ENCODE measurements around the gene CPXM2. TPM values are rescaled to one million over a fixed set of nuclear protein-coding genes. Genes with fewer than 3 reads are reported as not detected.

The CPXM2 gene
- total RNA-seq, 2 experiments from 2014 or later: not detected

DNA sequence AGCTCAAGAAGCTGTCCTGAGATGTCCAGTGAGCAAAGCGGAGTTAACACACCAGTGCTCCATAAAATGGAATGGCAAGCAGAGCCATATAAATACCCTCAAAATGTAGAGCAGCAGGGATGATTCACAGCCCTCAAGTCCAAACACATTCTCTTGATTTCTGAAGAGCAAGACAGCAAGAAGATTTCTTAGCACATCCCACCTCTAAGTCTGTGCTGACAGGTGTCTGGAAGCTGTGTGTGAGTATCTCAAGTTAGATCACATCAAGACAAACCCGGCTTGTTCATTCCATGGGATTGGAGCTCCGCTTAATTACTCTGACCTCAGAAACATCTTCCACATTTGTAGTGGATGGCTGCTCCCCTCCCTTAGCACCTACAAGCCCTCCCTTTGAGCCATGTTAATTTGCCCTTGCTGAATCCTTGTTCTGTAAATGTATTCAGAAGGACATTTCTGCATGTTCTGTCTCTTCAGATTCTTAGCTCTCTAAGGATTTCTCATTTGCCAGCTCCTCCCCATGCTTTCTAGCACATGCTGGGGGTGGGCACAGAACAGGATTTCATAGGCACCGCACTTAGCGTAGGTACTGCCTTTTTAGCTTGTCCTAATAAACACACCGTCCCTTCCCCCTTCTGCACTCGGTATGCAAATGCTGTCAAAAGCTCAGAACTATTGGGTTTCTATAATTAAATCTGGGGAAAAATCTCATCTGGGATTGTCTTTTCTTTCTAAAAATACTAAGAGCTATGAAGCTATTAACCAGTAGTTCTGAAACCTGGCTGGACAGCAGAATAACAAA is 112.7 kb downstream of the CPXM2 start:
- intact Hi-C loops (cut with micrococcal nuclease; ENCODE audit: unreplicated experiment): no loop called here
- DNase-seq (ENCODE audit: low spot score): no peak
- no peaks in the 10 kb centered on the region for H3K9me2 ChIP-seq (ENCODE audit: insufficient read depth, low read length)
- ChIA-PET POLR2A (no interaction called here), CTCF (ENCODE audit: unreplicated experiment) (interaction anchor here (0.6 kb wide), 1 partner anchor 128 kb away, joined by 3 read pairs; no protein-coding TSS in a partner anchor)
- H3K27ac ChIP-seq (ENCODE audit: low read depth, low read length, poor library complexity, severe bottlenecking): no peak overlapping the region
- no peak overlapping the region for H3K4me3 ChIP-seq (ENCODE audit: low read depth, low read length, poor library complexity, severe bottlenecking)
- H4K20me1 ChIP-seq (ENCODE audit: insufficient read depth, low read length): no peaks in the 10 kb centered on the region
- no TSS peak for BruUV-seq (replicated peaks)
- H2AFZ ChIP-seq (ENCODE audit: low read length): no peak overlapping the region
- H3K79me2 ChIP-seq (ENCODE audit: insufficient read depth, low read depth, low read length): no peaks in the 10 kb centered on the region
- H3K9me3 ChIP-seq (ENCODE audit: low read length): no peaks in the 10 kb centered on the region
- no peak for TF ChIP-seq EZH2phosphoT487 (IDR thresholded peaks at IDR 0.05; ENCODE audit: borderline replicate concordance, low read depth, low read length)
- TF ChIP-seq, protein P1, sequence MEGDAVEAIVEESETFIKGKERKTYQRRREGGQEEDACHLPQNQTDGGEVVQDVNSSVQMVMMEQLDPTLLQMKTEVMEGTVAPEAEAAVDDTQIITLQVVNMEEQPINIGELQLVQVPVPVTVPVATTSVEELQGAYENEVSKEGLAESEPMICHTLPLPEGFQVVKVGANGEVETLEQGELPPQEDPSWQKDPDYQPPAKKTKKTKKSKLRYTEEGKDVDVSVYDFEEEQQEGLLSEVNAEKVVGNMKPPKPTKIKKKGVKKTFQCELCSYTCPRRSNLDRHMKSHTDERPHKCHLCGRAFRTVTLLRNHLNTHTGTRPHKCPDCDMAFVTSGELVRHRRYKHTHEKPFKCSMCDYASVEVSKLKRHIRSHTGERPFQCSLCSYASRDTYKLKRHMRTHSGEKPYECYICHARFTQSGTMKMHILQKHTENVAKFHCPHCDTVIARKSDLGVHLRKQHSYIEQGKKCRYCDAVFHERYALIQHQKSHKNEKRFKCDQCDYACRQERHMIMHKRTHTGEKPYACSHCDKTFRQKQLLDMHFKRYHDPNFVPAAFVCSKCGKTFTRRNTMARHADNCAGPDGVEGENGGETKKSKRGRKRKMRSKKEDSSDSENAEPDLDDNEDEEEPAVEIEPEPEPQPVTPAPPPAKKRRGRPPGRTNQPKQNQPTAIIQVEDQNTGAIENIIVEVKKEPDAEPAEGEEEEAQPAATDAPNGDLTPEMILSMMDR (conservative IDR thresholded peaks at IDR 0.05; ENCODE audit: low read length): no peak
- H3K36me3 ChIP-seq (ENCODE audit: insufficient read depth, low read length): no peaks in the 10 kb centered on the region
- no peaks in the 10 kb centered on the region for H3K4me1 ChIP-seq (ENCODE audit: insufficient read depth, low read length, poor library complexity, severe bottlenecking)
- H3K4me2 ChIP-seq (ENCODE audit: low read length): no peak overlapping the region

DNA sequence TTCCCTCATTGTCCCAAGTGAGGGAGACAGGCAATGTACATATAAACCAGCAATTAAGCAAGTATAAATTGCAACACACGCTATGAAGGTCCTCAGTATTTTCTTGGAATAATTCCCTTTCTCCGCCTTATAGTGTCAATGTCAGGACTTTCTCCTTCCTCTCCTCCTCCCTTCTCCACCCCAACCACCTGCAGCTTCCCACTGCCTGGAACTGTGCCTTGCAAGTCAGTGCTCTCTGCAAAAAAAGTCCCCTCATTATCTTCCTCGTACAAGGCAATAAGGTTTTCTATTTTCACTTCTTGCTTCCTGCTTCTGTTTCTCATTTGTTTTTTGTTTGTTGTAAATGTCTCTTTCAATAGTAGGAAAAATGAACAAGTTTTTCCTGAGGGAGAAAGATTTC is 113.7 kb downstream of the CPXM2 start:
- ChIA-PET CTCF (ENCODE audit: unreplicated experiment) (no interaction called here), POLR2A (no interaction called here)
- TF ChIP-seq EZH2phosphoT487 (IDR thresholded peaks at IDR 0.05; ENCODE audit: borderline replicate concordance, low read depth, low read length): no peak
- TF ChIP-seq, protein P1 (conservative IDR thresholded peaks at IDR 0.05; ENCODE audit: low read length): no peak
- no TSS peak for BruUV-seq (replicated peaks)
- no peak overlapping the region for H3K4me3 ChIP-seq (ENCODE audit: low read depth, low read length, poor library complexity, severe bottlenecking)
- no peaks in the 10 kb centered on the region for H3K9me2 ChIP-seq (ENCODE audit: insufficient read depth, low read length)
- DNase-seq (ENCODE audit: low spot score): no peak
- H3K4me2 ChIP-seq (ENCODE audit: low read length): no peak overlapping the region
- H2AFZ ChIP-seq (ENCODE audit: low read length): no peak overlapping the region
- intact Hi-C loops (cut with micrococcal nuclease; ENCODE audit: unreplicated experiment): no loop called here
- H3K4me1 ChIP-seq (ENCODE audit: insufficient read depth, low read length, poor library complexity, severe bottlenecking): no peaks in the 10 kb centered on the region
- no peaks in the 10 kb centered on the region for H3K9me3 ChIP-seq (ENCODE audit: low read length)
- no peak overlapping the region for H3K27ac ChIP-seq (ENCODE audit: low read depth, low read length, poor library complexity, severe bottlenecking)
- no peaks in the 10 kb centered on the region for H4K20me1 ChIP-seq (ENCODE audit: insufficient read depth, low read length)
- H3K79me2 ChIP-seq (ENCODE audit: insufficient read depth, low read depth, low read length): no peaks in the 10 kb centered on the region
- H3K36me3 ChIP-seq (ENCODE audit: insufficient read depth, low read length): no peaks in the 10 kb centered on the region

DNA sequence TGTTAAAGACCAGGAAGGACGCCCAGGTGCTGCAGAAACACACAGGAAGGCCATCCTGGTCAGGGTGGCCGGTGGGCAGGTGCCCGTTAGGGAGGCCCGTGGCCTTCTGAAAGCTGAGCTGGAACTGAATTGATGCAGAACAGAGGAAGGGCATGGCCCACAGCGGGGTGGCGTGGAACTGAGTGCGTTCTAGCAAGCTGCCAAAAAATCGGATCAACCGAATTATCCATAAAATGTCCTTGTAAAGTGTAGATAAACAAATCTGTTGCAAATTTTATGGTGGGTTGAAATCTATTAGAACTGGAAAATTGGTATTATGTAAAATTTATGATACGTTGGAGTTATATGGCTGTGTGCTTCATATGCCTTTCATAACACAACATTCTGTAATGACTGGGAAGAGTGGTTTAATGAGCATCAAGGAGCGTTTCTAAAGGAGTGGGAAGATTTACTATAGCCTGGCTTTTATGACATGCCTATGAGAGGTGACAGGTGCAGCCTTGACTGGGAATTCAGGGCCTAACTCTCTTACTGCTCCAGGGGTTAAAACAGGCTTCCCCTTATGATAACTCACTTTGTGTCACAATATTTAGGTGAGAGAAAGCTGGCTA is 117.4 kb downstream of the CPXM2 start:
- H3K27ac ChIP-seq (ENCODE audit: low read depth, low read length, poor library complexity, severe bottlenecking): no peak overlapping the region
- no peak for DNase-seq (ENCODE audit: low spot score)
- no peaks in the 10 kb centered on the region for H3K9me3 ChIP-seq (ENCODE audit: low read length)
- H3K4me1 ChIP-seq (ENCODE audit: insufficient read depth, low read length, poor library complexity, severe bottlenecking): no peaks in the 10 kb centered on the region
- H3K4me3 ChIP-seq (ENCODE audit: low read depth, low read length, poor library complexity, severe bottlenecking): no peak overlapping the region
- ChIA-PET POLR2A (no interaction called here), CTCF (ENCODE audit: unreplicated experiment) (no interaction called here)
- BruUV-seq (replicated peaks): no TSS peak
- no peaks in the 10 kb centered on the region for H3K36me3 ChIP-seq (ENCODE audit: insufficient read depth, low read length)
- H3K4me2 ChIP-seq (ENCODE audit: low read length): no peak overlapping the region
- no peaks in the 10 kb centered on the region for H3K9me2 ChIP-seq (ENCODE audit: insufficient read depth, low read length)
- TF ChIP-seq, protein P1 (conservative IDR thresholded peaks at IDR 0.05; ENCODE audit: low read length): no peak
- no peak for TF ChIP-seq EZH2phosphoT487 (IDR thresholded peaks at IDR 0.05; ENCODE audit: borderline replicate concordance, low read depth, low read length)
- H2AFZ ChIP-seq (ENCODE audit: low read length): no peak overlapping the region
- intact Hi-C loops (cut with micrococcal nuclease; ENCODE audit: unreplicated experiment): no loop called here
- no peaks in the 10 kb centered on the region for H3K79me2 ChIP-seq (ENCODE audit: insufficient read depth, low read depth, low read length)
- no peaks in the 10 kb centered on the region for H4K20me1 ChIP-seq (ENCODE audit: insufficient read depth, low read length)

Data from OCI-LY7 (cell line).